HUES48 (cell line): Measurements from ENCODE around the gene PI4KB.

ENCODE experiments used
- H3K27ac ChIP-seq: one replicate; pipeline ENCODE4 v1.7.0; 2013; ENCODE audit warnings: low read depth, low read length, inconsistent platforms
- H3K27me3 ChIP-seq: 2 replicates; pipeline ENCODE4 v1.6.1; 2013; ENCODE audit warnings: mild to moderate bottlenecking, low read length; ENCODE audit not compliant: control insufficient read depth, insufficient read depth
- H3K36me3 ChIP-seq: 2 replicates; pipeline ENCODE4 v1.6.1; 2013; ENCODE audit warnings: low read length; ENCODE audit not compliant: control insufficient read depth, insufficient read depth
- H3K4me1 ChIP-seq: 2 replicates; pipeline ENCODE4 v1.6.1; 2013; ENCODE audit warnings: mild to moderate bottlenecking, low read length; ENCODE audit not compliant: control insufficient read depth, insufficient read depth
- H3K4me3 ChIP-seq: 2 replicates; pipeline ENCODE4 v1.5.1; 2013; ENCODE audit warnings: mild to moderate bottlenecking, low read depth, low read length
- H3K9ac ChIP-seq: 2 replicates; pipeline ENCODE4 v1.6.1; 2013; ENCODE audit warnings: mild to moderate bottlenecking, low read depth, low read length, moderate library complexity
- H3K9me3 ChIP-seq: 2 replicates; pipeline ENCODE4 v1.6.1; 2013; ENCODE audit warnings: low read length; ENCODE audit not compliant: control insufficient read depth, insufficient read depth

PI4KB gene

GRCh38 chr1:151267760-151268159 is 59.5 kb downstream of the PI4KB start:
- Histone ChIP-seq H3K27ac (no peak overlapping the region), H3K36me3 (peaks cover 67% of the 10 kb centered on the region), H3K4me3 (no peak overlapping the region), H3K27me3 (no peaks in the 10 kb centered on the region), H3K9ac (no peak overlapping the region), H3K4me1 (no peaks in the 10 kb centered on the region), H3K9me3 (no peaks in the 10 kb centered on the region)

- no peaks in the 10 kb centered on the region for H3K27me3 ChIP-seq
- H3K4me3 ChIP-seq = no peak overlapping the region
- H3K4me1 ChIP-seq = no peaks in the 10 kb centered on the region
- H3K9ac ChIP-seq = no peak overlapping the region
- H3K27ac ChIP-seq = no peak overlapping the region
- H3K36me3 ChIP-seq = peaks cover 77% of the 10 kb centered on the region
- no peaks in the 10 kb centered on the region for H3K9me3 ChIP-seq
These were observed 60.4 kb downstream of the PI4KB start for GRCh38 chr1:151266821-151267220.

- H3K9me3 ChIP-seq = no peaks in the 10 kb centered on the region
- no peak overlapping the region for H3K9ac ChIP-seq
- H3K4me1 ChIP-seq = no peaks in the 10 kb centered on the region
- no peaks in the 10 kb centered on the region for H3K27me3 ChIP-seq
- H3K27ac ChIP-seq = no peak overlapping the region
- no peak overlapping the region for H3K4me3 ChIP-seq
- H3K36me3 ChIP-seq = peaks cover 78% of the 10 kb centered on the region
These were observed 60.9 kb downstream of the PI4KB start for GRCh38 chr1:151266315-151266714.

- Histone ChIP-seq H3K4me3 (no peak overlapping the region), H3K9me3 (no peaks in the 10 kb centered on the region), H3K27me3 (no peaks in the 10 kb centered on the region), H3K27ac (no peak overlapping the region), H3K4me1 (no peaks in the 10 kb centered on the region), H3K9ac (no peak overlapping the region), H3K36me3 (peaks cover 75% of the 10 kb centered on the region)
These were observed 61.6 kb downstream of the PI4KB start for GRCh38 chr1:151265446-151266236.

- Histone ChIP-seq H3K9ac (no peak overlapping the region), H3K27ac (no peak overlapping the region), H3K27me3 (no peaks in the 10 kb centered on the region), H3K36me3 (peaks cover 31% of the 10 kb centered on the region), H3K4me1 (no peaks in the 10 kb centered on the region; the same call in 1 of the 2 replicates), H3K4me3 (no peak overlapping the region), H3K9me3 (no peaks in the 10 kb centered on the region)
These were observed 67.9 kb downstream of the PI4KB start for GRCh38 chr1:151259351-151259750.

- Histone ChIP-seq H3K36me3 (peaks cover 7% of the 10 kb centered on the region; the same call in 1 of the 2 replicates), H3K9me3 (no peaks in the 10 kb centered on the region), H3K4me1 (no peaks in the 10 kb centered on the region; the same call in 1 of the 2 replicates), H3K9ac (peak overlapping the region; percentile 86), H3K4me3 (peak overlapping the region; percentile 99), H3K27me3 (no peaks in the 10 kb centered on the region), H3K27ac (peak overlapping the region; percentile 93)
These were observed 71.8 kb downstream of the PI4KB start for GRCh38 chr1:151255381-151255780.

GRCh38 chr1:151254217-151255213 is 72.7 kb downstream of the PI4KB start, which contains the start of gene PSMD4:
Gene PSMD4, plus strand, starts transcription at chr1:151254734. Its CDS starts 49 bp downstream, at chr1:151254783.
- H3K4me1 ChIP-seq = no peaks in the 10 kb centered on the region; the same call in 1 of the 2 replicates
- peak within 1 kb of the TSS; percentile 99 for H3K4me3 ChIP-seq
- H3K27ac ChIP-seq = peak within 1 kb of the TSS; percentile 93
- no peaks in the 10 kb centered on the region for H3K9me3 ChIP-seq
- H3K27me3 ChIP-seq = no peaks in the 10 kb centered on the region
- H3K9ac ChIP-seq = peak within 1 kb of the TSS; percentile 86
- peaks cover 13% of the 10 kb centered on the region for H3K36me3 ChIP-seq

GRCh38 chr1:151251656-151252470 is 75.4 kb downstream of the PI4KB start:
- no peaks in the 10 kb centered on the region for H3K9me3 ChIP-seq
- no peak overlapping the region for H3K27ac ChIP-seq
- no peak overlapping the region for H3K4me3 ChIP-seq
- H3K36me3 ChIP-seq = peaks cover 33% of the 10 kb centered on the region
- H3K27me3 ChIP-seq = no peaks in the 10 kb centered on the region
- H3K9ac ChIP-seq = no peak overlapping the region
- H3K4me1 ChIP-seq = no peaks in the 10 kb centered on the region; the same call in 1 of the 2 replicates

- H3K36me3 ChIP-seq = peaks cover 83% of the 10 kb centered on the region
- H3K4me3 ChIP-seq = no peak overlapping the region
- no peaks in the 10 kb centered on the region for H3K4me1 ChIP-seq
- no peaks in the 10 kb centered on the region for H3K27me3 ChIP-seq
- no peak overlapping the region for H3K9ac ChIP-seq
- H3K27ac ChIP-seq = no peak overlapping the region
- H3K9me3 ChIP-seq = no peaks in the 10 kb centered on the region
These were observed 80.4 kb downstream of the PI4KB start for GRCh38 chr1:151246786-151247185.

- Histone ChIP-seq H3K27ac (no peak overlapping the region), H3K4me1 (no peaks in the 10 kb centered on the region), H3K4me3 (no peak overlapping the region), H3K36me3 (peaks cover 98% of the 10 kb centered on the region), H3K27me3 (no peaks in the 10 kb centered on the region), H3K9me3 (no peaks in the 10 kb centered on the region), H3K9ac (no peak overlapping the region)
These were observed 83.5 kb downstream of the PI4KB start for GRCh38 chr1:151243683-151244216.
